HFF-Myc (cell line): ENCODE results near the gene SPATS1.
A peak's percentile ranks its signal among the peaks of the same experiment; 100 is the strongest.

ENCODE experiments used
- DNase-seq: peaks from one replicate; pipeline ENCODE4 v3.0.0-alpha.2; 2011; ENCODE audit warnings: low read depth; ENCODE audit errors: extremely low read depth
- H3K4me3 ChIP-seq: replicated peaks from 2 replicates; pipeline ENCODE4 v1.5.1; 2011; ENCODE audit warnings: low read depth, mild to moderate bottlenecking, control low read depth, low read length
- CTCF ChIP-seq: IDR thresholded peaks from 2 replicates; pipeline ENCODE4 v1.5.1; 2012; ENCODE audit warnings: mild to moderate bottlenecking, low read depth, low read length, control low read depth; ENCODE audit errors: missing control alignments

The SPATS1 gene

DNA sequence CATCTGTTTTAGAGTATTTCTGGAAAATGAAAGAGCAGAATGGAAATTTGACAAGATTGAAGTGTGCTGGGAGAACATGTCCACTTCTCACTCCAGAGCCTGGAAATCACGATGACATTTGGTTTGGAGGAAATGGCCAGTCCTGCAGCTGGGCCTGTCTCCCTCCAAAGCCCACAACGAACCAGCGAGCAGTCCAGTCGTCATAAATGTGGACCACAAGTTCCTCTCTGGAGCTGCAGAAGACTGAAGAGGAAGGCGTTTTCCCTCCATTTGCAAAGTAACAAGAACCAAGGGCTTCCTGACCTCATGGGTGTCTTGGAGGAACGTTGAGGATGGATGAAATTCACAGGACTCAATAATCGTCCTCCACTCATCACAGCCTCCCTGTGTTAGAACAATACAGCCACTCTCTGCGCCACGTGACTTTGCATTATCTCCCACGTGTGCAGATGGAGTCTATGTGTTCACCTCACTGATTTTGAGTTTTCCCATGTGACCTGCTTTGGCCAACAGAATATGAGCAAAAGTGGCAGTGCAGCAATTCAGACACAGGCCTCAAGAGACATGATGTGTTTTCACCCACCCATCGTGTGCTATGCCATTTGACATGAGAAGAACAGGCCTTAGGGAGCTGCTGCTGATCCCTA is 9.1 kb upstream of the SPATS1 start:
- no peak for TF ChIP-seq CTCF
- no peak for DNase-seq
- H3K4me3 ChIP-seq: no peak overlapping the region

DNA sequence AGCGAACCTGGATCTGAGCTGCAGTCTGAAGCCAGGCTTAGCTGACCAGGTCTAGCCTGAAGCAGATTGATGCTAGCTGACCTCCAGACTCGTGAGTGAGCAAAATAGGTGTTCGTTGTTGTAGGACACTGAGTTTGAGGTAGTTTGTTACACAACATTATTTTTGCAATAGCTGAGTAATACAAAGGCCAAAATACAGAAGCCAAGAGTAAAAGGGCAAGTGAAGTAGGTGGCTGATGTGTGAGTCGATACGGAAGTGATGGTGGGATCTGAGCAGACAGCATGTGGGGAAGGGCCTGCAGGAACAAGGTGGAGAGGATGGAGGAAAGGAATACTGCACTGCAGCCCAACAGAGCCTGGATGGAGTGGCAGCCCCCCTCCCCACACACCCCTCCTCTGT is 8.5 kb upstream of the SPATS1 start:
- TF ChIP-seq CTCF: no peak

GRCh38 chr6:44335631-44336030 is 6.8 kb upstream of the SPATS1 start:
- H3K4me3 ChIP-seq: no peak overlapping the region
- DNase-seq: no peak

More for the DNA sequence above, 8.5 kb upstream of the SPATS1 start:
- H3K4me3 ChIP-seq: no peak overlapping the region
- DNase-seq: no peak

GRCh38 chr6:44338228-44339122 is 4.0 kb upstream of the SPATS1 start:
- H3K4me3 ChIP-seq: no peak overlapping the region
- peak; percentile 68 for TF ChIP-seq CTCF
- DNase-seq: peak; percentile 41

More at GRCh38 chr6:44335631-44336030, 6.8 kb upstream of the SPATS1 start:
- no peak for TF ChIP-seq CTCF

DNA sequence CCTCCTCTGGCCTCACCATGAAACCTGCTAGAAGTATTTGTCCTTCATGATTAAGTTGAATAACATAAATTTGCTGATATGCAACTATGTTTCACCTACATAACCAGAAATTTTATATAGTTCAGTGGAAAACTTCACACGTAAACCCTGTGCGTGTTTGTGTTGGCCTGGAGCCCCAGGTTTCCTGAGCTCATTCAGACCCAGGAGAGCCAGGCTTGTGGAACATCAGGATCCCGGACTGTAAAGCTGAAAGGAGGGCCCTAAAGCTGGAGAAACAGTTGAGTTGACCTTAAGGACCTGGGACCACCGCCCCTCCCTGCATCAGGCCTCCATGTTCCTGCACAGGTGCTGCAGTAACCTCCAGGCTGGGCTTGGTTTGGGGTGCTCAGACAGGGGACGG is 3.1 kb upstream of the SPATS1 start:
- DNase-seq: no peak
- no peak overlapping the region for H3K4me3 ChIP-seq
- TF ChIP-seq CTCF: no peak

GRCh38 chr6:44339763-44340625 is 2.5 kb upstream of the SPATS1 start:
- DNase-seq: no peak
- TF ChIP-seq CTCF: no peak
- H3K4me3 ChIP-seq: no peak overlapping the region
